HepG2 (cell line): ENCODE results near the gene NALCN. TPM values are rescaled to one million over a fixed set of nuclear protein-coding genes. Genes with fewer than 3 reads are reported as not detected.

Experiments used
- ATAC-seq: fragments of 200-7000 bp; cut with Tn5 transposase; 3 replicates; pipeline ENCODE4 v1.9.1; 2020; ENCODE audit warnings: mild to moderate bottlenecking, moderate library complexity
- BruUV-seq: library from RNA; stranded (reverse); fragments of 400-500 nt; replicated peaks from 2 replicates; lab custom pipeline; 2021; lab: Mats Ljungman, UMichigan
- CTCF ChIA-PET: fragments of 300-600 bp; formaldehyde crosslinking; extraction: SDS; loops from one replicate; lab custom pipeline; 2021; ENCODE audit warnings: low total read pairs, inconsistent platforms, low intra/inter-chr PET ratio; lab: Yijun Ruan, JAX
- POLR2A ChIA-PET: fragments of 350-600 bp; sonication (Branson Sonifier 250); formaldehyde crosslinking; loops from one replicate; lab custom pipeline; 2020; ENCODE audit warnings: antibody characterized with exemption, inconsistent platforms; lab: Yijun Ruan, JAX
- DNase-seq: peaks from one replicate; pipeline ENCODE4 v3.0.0-alpha.2; 2015; ENCODE audit warnings: low spot score
- FAIRE-seq: peaks from 3 replicates; lab custom pipeline; 2011; peaks lifted over from hg19 to GRCh38; lab: Jason Lieb, UNC
- H2AFZ ChIP-seq: one replicate; pipeline ENCODE4 v1.6.1; 2011; ENCODE audit warnings: low read length, inconsistent platforms
- H3K27ac ChIP-seq: fragments of 300-600 bp; 3 replicates; pipeline ENCODE4 v1.8.0; 2011; ENCODE audit warnings: mixed run types, mild to moderate bottlenecking, mixed read lengths, low read length, inconsistent platforms; ENCODE audit not compliant: insufficient read depth; ENCODE audit errors: extremely low read length
- H3K27me3 ChIP-seq, 2 experiments: fragments of 200-600 bp in 1 of 2; 2 replicates in 1 of 2; 3 replicates in 1 of 2; pipeline versions ENCODE4 v1.6.0 to v1.8.0; 2011; ENCODE audit warnings: low read length in 2 of 2, mild to moderate bottlenecking in 2 of 2, moderate library complexity in 2 of 2, inconsistent platforms in 1 of 2; ENCODE audit not compliant: insufficient read depth in 2 of 2, control insufficient read depth in 1 of 2
- H3K36me3 ChIP-seq, 2 experiments: fragments of 200-600 bp in 1 of 2; replicated peaks in 1 of 2; 2 replicates in 1 of 2; 3 replicates in 1 of 2; pipeline versions ENCODE4 v1.5.1 to v1.8.0; 2011; ENCODE audit warnings: low read length in 2 of 2, inconsistent platforms in 1 of 2; ENCODE audit not compliant: insufficient read depth in 2 of 2, control insufficient read depth in 1 of 2
- H3K4me1 ChIP-seq: 2 replicates; pipeline ENCODE4 v1.5.1; 2012; ENCODE audit warnings: low read length, inconsistent platforms; ENCODE audit not compliant: insufficient read depth
- H3K4me2 ChIP-seq: 2 replicates; pipeline ENCODE4 v1.6.0; 2011; ENCODE audit warnings: low read depth, low read length, inconsistent platforms
- H3K4me3 ChIP-seq, 3 experiments: fragments of 200-600 bp in 1 of 3; sonication (generic), shearing (Covaris generic) in 1 of 3; replicated peaks in 1 of 3; 2 replicates each; pipeline ENCODE4 v1.5.1; 2011 to 2016; ENCODE audit warnings: low read length in 3 of 3, inconsistent platforms in 2 of 3, low read depth in 2 of 3, mild to moderate bottlenecking in 2 of 3, control low read depth in 1 of 3, mixed read lengths in 1 of 3; ENCODE audit not compliant: insufficient read depth in 1 of 3
- H3K79me2 ChIP-seq: one replicate; pipeline ENCODE4 v1.6.1; 2011; ENCODE audit warnings: low read length, inconsistent platforms; ENCODE audit not compliant: insufficient read depth
- H3K9ac ChIP-seq: 2 replicates; pipeline ENCODE4 v1.6.0; 2011; ENCODE audit warnings: mild to moderate bottlenecking, low read depth, low read length, inconsistent platforms; ENCODE audit not compliant: insufficient read depth
- H3K9me3 ChIP-seq: 2 replicates; pipeline ENCODE4 v1.5.1; 2012; ENCODE audit warnings: mild to moderate bottlenecking, low read length
- H4K20me1 ChIP-seq: 2 replicates; pipeline ENCODE4 v1.6.0; 2011; ENCODE audit warnings: inconsistent platforms, mild to moderate bottlenecking, low read length, moderate library complexity; ENCODE audit not compliant: insufficient read depth
- BCL3 ChIP-seq: sonication (generic); formaldehyde crosslinking; IDR thresholded peaks from 2 replicates; pipeline ENCODE4 v1.5.1; 2020; ENCODE audit warnings: mild to moderate bottlenecking, missing genetic modification reagents, moderate library complexity
- CHCHD3 ChIP-seq: sonication (generic); formaldehyde crosslinking; IDR thresholded peaks from 2 replicates; pipeline ENCODE4 v1.8.0; 2022; ENCODE audit warnings: mild to moderate bottlenecking, missing genetic modification reagents, moderate library complexity
- CREB3 ChIP-seq: sonication (generic); formaldehyde crosslinking; IDR thresholded peaks from 2 replicates; pipeline ENCODE4 v1.5.0; 2020; ENCODE audit warnings: missing genetic modification reagents
- HINFP ChIP-seq: sonication (generic); formaldehyde crosslinking; IDR thresholded peaks from 2 replicates; pipeline ENCODE4 v1.4.0; 2020; ENCODE audit warnings: low read depth, mild to moderate bottlenecking, missing genetic modification reagents
- MTF1 ChIP-seq: sonication (generic); formaldehyde crosslinking; IDR thresholded peaks from 2 replicates; pipeline ENCODE4 v1.5.0; 2020; ENCODE audit warnings: missing genetic modification reagents
- NCOA5 ChIP-seq: sonication (generic); formaldehyde crosslinking; IDR thresholded peaks from 2 replicates; pipeline ENCODE4 v1.4.0; 2020; ENCODE audit warnings: missing genetic modification reagents
- NR2F2 ChIP-seq: IDR thresholded peaks from 2 replicates; pipeline ENCODE4 v1.6.1; 2012; ENCODE audit warnings: low read depth, inconsistent platforms, borderline replicate concordance
- POGZ ChIP-seq: sonication (generic); formaldehyde crosslinking; IDR thresholded peaks from 2 replicates; pipeline ENCODE4 v1.4.0; 2020; ENCODE audit warnings: mild to moderate bottlenecking, missing genetic modification reagents
- RFX3 ChIP-seq: IDR thresholded peaks from 2 replicates; pipeline ENCODE4 v1.6.1; 2016; ENCODE audit warnings: missing biosample characterization, missing genetic modification reagents
- SP4 ChIP-seq: sonication (generic); formaldehyde crosslinking; IDR thresholded peaks from 2 replicates; pipeline ENCODE4 v1.8.1; 2023; ENCODE audit warnings: mild to moderate bottlenecking, missing genetic modification reagents
- TCF7L2 ChIP-seq: IDR thresholded peaks from 2 replicates; pipeline ENCODE4 v1.6.1; 2011; ENCODE audit warnings: mild to moderate bottlenecking, low read depth, low read length, moderate library complexity
- U2AF2 ChIP-seq: fragments of 200-400 bp; formaldehyde crosslinking; IDR thresholded peaks from 2 replicates; pipeline ENCODE4 v1.6.1; 2017; ENCODE audit warnings: low read depth, mild to moderate bottlenecking, low read length
- USF2 ChIP-seq, 2 experiments: sonication (generic) in 1 of 2; formaldehyde crosslinking in 1 of 2; IDR thresholded peaks; 2 replicates each; pipeline versions ENCODE4 v1.5.1 to v1.6.1; 2011 to 2020; ENCODE audit warnings: borderline replicate concordance in 1 of 2, low read depth in 1 of 2, low read length in 1 of 2, mild to moderate bottlenecking in 1 of 2, missing genetic modification reagents in 1 of 2, moderate library complexity in 1 of 2
- ZNF546 ChIP-seq: sonication (generic); formaldehyde crosslinking; conservative IDR thresholded peaks from 2 replicates; pipeline ENCODE4 v1.8.1; 2023; ENCODE audit warnings: mild to moderate bottlenecking, missing genetic modification reagents
- ZNF737 ChIP-seq: sonication (generic); formaldehyde crosslinking; IDR thresholded peaks from 2 replicates; pipeline ENCODE4 v1.5.0; 2020; ENCODE audit warnings: missing genetic modification reagents, mild to moderate bottlenecking, borderline replicate concordance
- ZSCAN29 ChIP-seq: sonication (generic); formaldehyde crosslinking; conservative IDR thresholded peaks from 2 replicates; pipeline ENCODE4 v1.4.0; 2020; ENCODE audit warnings: mild to moderate bottlenecking, missing genetic modification reagents
- WGBS: methylation state at CpG from one replicate; pipeline ENCODE4 v1.1.6; 2017; ENCODE audit warnings: low lambda C conversion rate; 5-methylcytosine and 5-hydroxymethylcytosine counted together
- in situ Hi-C: cut with HindIII; loops from 2 replicates; pipeline ENCODE4 v1.10.0; 2017; ENCODE audit warnings: low pct_unique_long_range_greater_than_20kb; ENCODE audit not compliant: extremely low pct_ligation_motif_present
- intact Hi-C: fragments of 100-400 bp; cut with micrococcal nuclease; formaldehyde crosslinking; loops from one replicate; pipeline ENCODE4 v1.10.0; 2022; ENCODE audit not compliant: unreplicated experiment
- polyA plus RNA-seq, 8 experiments: library from polyadenylated mRNA; depleted of rRNA in 3 of 8; stranded (reverse) in 7 of 8; unstranded in 1 of 8; fragments of >200 nt; fragmentation: Illumina TruSeq in 4 of 8; extraction: Trizol in 4 of 8; gene quantifications; 2 replicates each; pipeline versions ENCODE4 v1.2.1 to v1.2.3, GENCODE V29; 2011 to 2016; ENCODE audit warnings: low read depth in 4 of 8, missing spikeins in 1 of 8, mixed read lengths in 1 of 8; ENCODE audit not compliant: insufficient read depth in 1 of 8
- total RNA-seq, 5 experiments: library from RNA; depleted of rRNA; stranded (reverse); fragments of >200 nt; fragmentation: Illumina TruSeq; extraction: Trizol; gene quantifications; 2 replicates each; pipeline ENCODE4 v1.2.3, GENCODE V29; 2016; ENCODE audit warnings: low read depth in 1 of 5

The NALCN gene
- total and polyA plus RNA-seq, 2 of the 13 experiments (the other 11 are each of a cell fraction or from before 2014, with no cell fraction given), result not detected

- no TSS peak for BruUV-seq
- POLR2A ChIA-PET, result no interaction called here
- FAIRE-seq (no peak), DNase-seq (no peak), ATAC-seq (no peak)
- H3K27me3 ChIP-seq, result no peaks in the 10 kb centered on the region
- H3K79me2 ChIP-seq, result no peaks in the 10 kb centered on the region
- TF ChIP-seq POGZ (CRISPR knock-in tag), result no peak
- TF ChIP-seq MTF1, result no peak
- no peak for TF ChIP-seq ZSCAN29 (CRISPR knock-in tag)
- TF ChIP-seq BCL3 (CRISPR knock-in tag), result no peak
- no peak for TF ChIP-seq ZNF546 (CRISPR knock-in tag)
- TF ChIP-seq HINFP (CRISPR knock-in tag), result no peak
- no peak for TF ChIP-seq NCOA5 (CRISPR knock-in tag)
- no peak for TF ChIP-seq RFX3 (CRISPR knock-in tag)
- no peak for TF ChIP-seq ZNF737
- no peak for TF ChIP-seq NR2F2
- TF ChIP-seq U2AF2, result no peak
- no peak for TF ChIP-seq CREB3 (CRISPR knock-in tag)
- no peak for TF ChIP-seq TCF7L2
- no peak for TF ChIP-seq USF2 (IDR thresholded peaks at IDR 0.05; ENCODE audit: low read depth, low read length)
- TF ChIP-seq USF2 (CRISPR knock-in tag; IDR thresholded peaks at IDR 0.05; ENCODE audit: borderline replicate concordance), result no peak
- no peak for TF ChIP-seq CHCHD3 (CRISPR knock-in tag)
- TF ChIP-seq SP4 (CRISPR knock-in tag), result no peak
- in situ Hi-C loops (no loop called here), intact Hi-C loops (no loop called here)
- CTCF ChIA-PET, result no interaction called here
- H3K4me2 ChIP-seq, result no peak overlapping the region
- no peaks in the 10 kb centered on the region for H3K9me3 ChIP-seq
- no peaks in the 10 kb centered on the region for H3K4me1 ChIP-seq
- H3K4me3 ChIP-seq, result no peak overlapping the region
- H4K20me1 ChIP-seq, result no peaks in the 10 kb centered on the region
- H3K9ac ChIP-seq, result no peak overlapping the region
- H3K27ac ChIP-seq, result no peak overlapping the region
- H2AFZ ChIP-seq, result no peak overlapping the region
- H3K36me3 ChIP-seq, result no peaks in the 10 kb centered on the region
- WGBS, result 9% methylated on average over 4 of the region's 4 CpGs
These were observed 237.3 kb downstream of the NALCN start for GRCh38 chr13:101179021-101179420.
